HG03442 (cell line): ENCODE data around the gene C19orf53.

Source experiments
- ATAC-seq: cut with Tn5 transposase; IDR thresholded peaks from one replicate; pipeline ENCODE4 v1.9.1; 2021; ENCODE audit warnings: mild to moderate bottlenecking, moderate library complexity; ENCODE audit not compliant: unreplicated experiment

C19orf53 gene

GRCh38 chr19:13825489-13826441, 51.5 kb downstream of the C19orf53 start:
- ATAC-seq, result no peak

DNA sequence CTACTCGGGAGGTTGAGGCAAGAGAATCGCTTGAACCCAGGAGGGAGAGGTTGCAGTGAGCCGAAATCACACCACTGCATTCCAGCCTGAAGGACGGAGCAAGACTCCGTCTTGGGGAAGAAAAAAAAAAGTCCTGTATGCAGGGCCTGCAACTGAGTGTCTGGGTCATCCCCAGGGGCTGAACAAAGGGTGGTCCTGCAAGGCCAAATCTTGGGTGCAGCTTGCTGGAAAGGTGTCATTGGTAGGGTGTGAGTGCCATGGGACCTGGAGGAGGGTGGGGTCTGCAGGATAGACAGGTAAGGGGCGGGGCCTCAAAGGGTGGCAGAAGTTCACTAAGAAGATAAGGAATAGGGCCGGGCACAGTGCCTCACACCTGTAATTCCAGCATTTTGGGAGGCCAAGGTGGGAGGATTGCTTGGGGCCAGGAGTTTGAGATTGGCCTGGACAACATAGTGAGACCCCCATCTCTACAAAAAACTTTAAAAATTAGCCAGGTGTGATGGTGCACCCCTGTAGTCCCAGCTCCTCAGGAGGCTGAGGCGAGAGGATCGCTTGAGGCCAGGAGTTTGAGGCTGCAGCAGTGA, 52.5 kb downstream of the C19orf53 start:
- no peak for ATAC-seq

- no peak for ATAC-seq
Measured at GRCh38 chr19:13827656-13828055, 53.4 kb downstream of the C19orf53 start.
